HG03558 (cell line): ENCODE results near the gene TAF4B.
A peak's percentile ranks its signal among the peaks of the same experiment; 100 is the strongest.
"Not testable (repeated sequence)": the region's sequence is repeated elsewhere in the genome, so short reads cannot be mapped to it uniquely, and the experiment has no call there.

ENCODE experiments used
- ATAC-seq: cut with Tn5 transposase; IDR thresholded peaks from one replicate; pipeline ENCODE4 v1.9.1; 2021; ENCODE audit warnings: moderate number of reproducible peaks; ENCODE audit not compliant: unreplicated experiment; ENCODE audit errors: extremely low read depth

The TAF4B gene

GRCh38 chr18:26370037-26370436 lies 143.8 kb downstream of the TAF4B start:
- no peak for ATAC-seq

GRCh38 chr18:26376105-26376504 lies 149.9 kb downstream of the TAF4B start:
- ATAC-seq: no peak

- no peak for ATAC-seq
Observed at GRCh38 chr18:26378701-26379100, 152.5 kb downstream of the TAF4B start.

- not testable (repeated sequence) for ATAC-seq
Observed at GRCh38 chr18:26381555-26381954, 155.3 kb downstream of the TAF4B start.

- no peak for ATAC-seq
Observed at GRCh38 chr18:26383454-26384270, 157.4 kb downstream of the TAF4B start.

GRCh38 chr18:26386002-26386401 lies 159.8 kb downstream of the TAF4B start:
- no peak for ATAC-seq

GRCh38 chr18:26386441-26386840 lies 160.2 kb downstream of the TAF4B start:
- no peak for ATAC-seq

- ATAC-seq: no peak
Observed at GRCh38 chr18:26394047-26394654, 167.9 kb downstream of the TAF4B start.

GRCh38 chr18:26397019-26397418 lies 170.8 kb downstream of the TAF4B start:
- ATAC-seq: peak; percentile 52

GRCh38 chr18:26403491-26403890 lies 177.2 kb downstream of the TAF4B start:
- ATAC-seq: no peak

GRCh38 chr18:26405190-26405801 lies 179.1 kb downstream of the TAF4B start:
- ATAC-seq: peak; percentile 71

GRCh38 chr18:26406324-26406723 lies 180.1 kb downstream of the TAF4B start:
- ATAC-seq: no peak

GRCh38 chr18:26406854-26407517 lies 180.7 kb downstream of the TAF4B start:
- no peak for ATAC-seq

GRCh38 chr18:26407736-26408601 lies 181.7 kb downstream of the TAF4B start:
- no peak for ATAC-seq

GRCh38 chr18:26409091-26409490 lies 182.8 kb downstream of the TAF4B start:
- ATAC-seq: no peak

GRCh38 chr18:26414901-26415440 lies 188.7 kb downstream of the TAF4B start:
- no peak for ATAC-seq

GRCh38 chr18:26415631-26416030 lies 189.4 kb downstream of the TAF4B start:
- no peak for ATAC-seq

GRCh38 chr18:26416652-26417150 lies 190.5 kb downstream of the TAF4B start:
- ATAC-seq: no peak

GRCh38 chr18:26417190-26417589 lies 190.9 kb downstream of the TAF4B start:
- no peak for ATAC-seq
